ENCODE data around the gene ANAPC13. TPM values are rescaled to one million over a fixed set of nuclear protein-coding genes. Genes with fewer than 3 reads are reported as not detected.

Gene ANAPC13
- 10 to 100 TPM; 40.2 to 83.2 TPM for total RNA-seq

- no peaks in the 10 kb centered on the region for H3K9me3 ChIP-seq
- peak within 1 kb of the TSS; percentile 86 to 96 for H3K27ac ChIP-seq
- peaks cover 9% of the 10 kb centered on the region for H3K4me1 ChIP-seq (replicated peaks)
- WGBS = under 1% methylated on average over 43 of the region's 81 CpGs
- DNase-seq (ENCODE audit: low spot score) = peak; percentile 95
- no peak for TF ChIP-seq POLR2A (IDR thresholded peaks at IDR 0.05)
- TF ChIP-seq CTCF (IDR thresholded peaks at IDR 0.05) = peak in 2 of 4 experiments; percentile 13 to 25
- TF ChIP-seq POLR2AphosphoS5 (IDR thresholded peaks at IDR 0.05) = peak; percentile 91
- intact Hi-C loops (cut with DNase I) = loop anchor here (5.0 to 10.0 kb wide), 2 partner anchors 671 to 824 kb away; partner anchors contain the start of gene TOPBP1
- H3K27me3 ChIP-seq (replicated peaks; ENCODE audit: insufficient read depth) = no peaks in the 10 kb centered on the region
- peak within 1 kb of the TSS; percentile 59 to 89 for H3K4me3 ChIP-seq
- no peaks in the 10 kb centered on the region for H3K36me3 ChIP-seq
Observed at GRCh38 chr3:134485718-134486576, at the start of gene ANAPC13, which contains the start of gene CEP63. ANAPC13 (minus strand) TSS chr3:134485985; CDS start chr3:134482904, 3,081 bp downstream. CEP63 (plus strand) TSS chr3:134486057; CDS start chr3:134495321, 9,264 bp downstream.

- H3K9me3 ChIP-seq = no peaks in the 10 kb centered on the region
- TF ChIP-seq POLR2A (IDR thresholded peaks at IDR 0.05) = no peak
- TF ChIP-seq POLR2AphosphoS5 (IDR thresholded peaks at IDR 0.05) = no peak
- no peak for TF ChIP-seq CTCF (IDR thresholded peaks at IDR 0.05)
- no peaks in the 10 kb centered on the region for H3K27me3 ChIP-seq (replicated peaks; ENCODE audit: insufficient read depth)
- WGBS = 93% methylated on average over 4 of the region's 4 CpGs
- intact Hi-C loops (cut with DNase I) = no loop called here
- no peak overlapping the region for H3K4me3 ChIP-seq
- DNase-seq (ENCODE audit: low spot score) = no peak
- no peaks in the 10 kb centered on the region for H3K36me3 ChIP-seq
- H3K4me1 ChIP-seq (replicated peaks) = no peaks in the 10 kb centered on the region
- no peak overlapping the region for H3K27ac ChIP-seq
Observed at GRCh38 chr3:134535186-134535970, 49.6 kb upstream of the ANAPC13 start.

- Histone ChIP-seq H3K9me3 (no peaks in the 10 kb centered on the region), H3K4me1 (replicated peaks) (no peaks in the 10 kb centered on the region), H3K27ac (no peak overlapping the region), H3K4me3 (no peak overlapping the region), H3K27me3 (replicated peaks; ENCODE audit: insufficient read depth) (no peaks in the 10 kb centered on the region), H3K36me3 (no peaks in the 10 kb centered on the region)
- WGBS = 95% methylated on average over 1 of the region's 1 CpG
- intact Hi-C loops (cut with DNase I) = no loop called here
- TF ChIP-seq POLR2A (IDR thresholded peaks at IDR 0.05) (no peak), CTCF (IDR thresholded peaks at IDR 0.05) (no peak), POLR2AphosphoS5 (IDR thresholded peaks at IDR 0.05) (no peak)
- no peak for DNase-seq (ENCODE audit: low spot score)
Observed at GRCh38 chr3:134533493-134533892, 47.7 kb upstream of the ANAPC13 start.

- Histone ChIP-seq H3K27me3 (replicated peaks; ENCODE audit: insufficient read depth) (no peaks in the 10 kb centered on the region), H3K36me3 (no peaks in the 10 kb centered on the region), H3K9me3 (no peaks in the 10 kb centered on the region), H3K27ac (no peak overlapping the region), H3K4me1 (replicated peaks) (no peaks in the 10 kb centered on the region), H3K4me3 (no peak overlapping the region)
- no peak for DNase-seq (ENCODE audit: low spot score)
- no peak for TF ChIP-seq POLR2A (IDR thresholded peaks at IDR 0.05)
- no peak for TF ChIP-seq POLR2AphosphoS5 (IDR thresholded peaks at IDR 0.05)
- TF ChIP-seq CTCF (IDR thresholded peaks at IDR 0.05) = no peak
- WGBS = 99% methylated on average over 7 of the region's 7 CpGs
- intact Hi-C loops (cut with DNase I) = no loop called here
Observed at GRCh38 chr3:134527538-134528186, 41.9 kb upstream of the ANAPC13 start.

All from prostate gland (tissue), 2 donors.